LNCaP clone FGC (cell line): ENCODE measurements around the gene ADM2.
"Not testable (repeated sequence)": the region's sequence is repeated elsewhere in the genome, so short reads cannot be mapped to it uniquely, and the experiment has no call there.

ENCODE experiments used
- DNase-seq: peaks from one replicate; pipeline ENCODE4 v3.0.0-alpha.2; 2011; ENCODE audit warnings: low read depth
- H3K4me3 ChIP-seq: 2 replicates; pipeline ENCODE4 v1.5.1; 2011; ENCODE audit warnings: mild to moderate bottlenecking, low read depth, low read length, control low read depth
- TF ChIP-seq, protein P1 (sequence below): IDR thresholded peaks from 2 replicates; pipeline ENCODE4 v1.5.1; 2012; ENCODE audit warnings: mild to moderate bottlenecking; ENCODE audit not compliant: control insufficient read depth, insufficient read depth; ENCODE audit errors: extremely low read depth

The ADM2 gene

DNA sequence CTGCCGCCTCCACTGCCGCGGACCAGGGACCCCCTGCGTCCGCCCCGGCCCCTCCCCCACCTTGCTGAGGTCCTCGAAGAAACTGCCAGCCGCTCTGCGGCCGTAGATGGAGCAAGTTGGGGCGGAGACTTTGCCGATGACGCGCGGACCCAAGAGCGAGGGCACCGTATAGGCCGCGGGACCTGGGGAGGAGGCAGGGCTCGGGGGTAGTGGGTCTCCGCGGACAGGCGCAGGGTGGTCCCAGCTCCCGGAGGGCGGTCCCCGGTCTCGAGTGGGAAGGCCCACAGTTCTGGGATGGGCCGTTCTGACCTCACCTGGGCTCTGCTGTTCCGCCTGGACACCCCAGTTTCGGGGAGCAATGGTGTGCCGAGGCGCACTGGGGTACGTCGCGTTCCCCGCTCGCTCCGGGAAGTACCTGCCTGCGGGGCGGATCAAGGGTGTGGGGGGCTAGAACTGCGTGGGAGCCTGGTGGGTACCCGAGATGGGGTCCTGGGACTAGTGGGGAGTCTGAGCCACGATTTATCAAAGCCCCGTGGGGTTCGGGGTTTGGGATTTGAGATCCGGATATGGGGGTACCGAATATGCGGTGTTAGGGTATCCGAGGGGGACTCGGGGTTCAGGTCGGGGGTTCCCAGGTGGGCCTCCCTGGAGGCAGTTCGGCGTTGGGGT lies 49.7 kb downstream of the ADM2 start:
- TF ChIP-seq, protein P1, sequence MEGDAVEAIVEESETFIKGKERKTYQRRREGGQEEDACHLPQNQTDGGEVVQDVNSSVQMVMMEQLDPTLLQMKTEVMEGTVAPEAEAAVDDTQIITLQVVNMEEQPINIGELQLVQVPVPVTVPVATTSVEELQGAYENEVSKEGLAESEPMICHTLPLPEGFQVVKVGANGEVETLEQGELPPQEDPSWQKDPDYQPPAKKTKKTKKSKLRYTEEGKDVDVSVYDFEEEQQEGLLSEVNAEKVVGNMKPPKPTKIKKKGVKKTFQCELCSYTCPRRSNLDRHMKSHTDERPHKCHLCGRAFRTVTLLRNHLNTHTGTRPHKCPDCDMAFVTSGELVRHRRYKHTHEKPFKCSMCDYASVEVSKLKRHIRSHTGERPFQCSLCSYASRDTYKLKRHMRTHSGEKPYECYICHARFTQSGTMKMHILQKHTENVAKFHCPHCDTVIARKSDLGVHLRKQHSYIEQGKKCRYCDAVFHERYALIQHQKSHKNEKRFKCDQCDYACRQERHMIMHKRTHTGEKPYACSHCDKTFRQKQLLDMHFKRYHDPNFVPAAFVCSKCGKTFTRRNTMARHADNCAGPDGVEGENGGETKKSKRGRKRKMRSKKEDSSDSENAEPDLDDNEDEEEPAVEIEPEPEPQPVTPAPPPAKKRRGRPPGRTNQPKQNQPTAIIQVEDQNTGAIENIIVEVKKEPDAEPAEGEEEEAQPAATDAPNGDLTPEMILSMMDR, result no peak
- DNase-seq, result peak; percentile 65
- H3K4me3 ChIP-seq, result peak overlapping the region; percentile 78

DNA sequence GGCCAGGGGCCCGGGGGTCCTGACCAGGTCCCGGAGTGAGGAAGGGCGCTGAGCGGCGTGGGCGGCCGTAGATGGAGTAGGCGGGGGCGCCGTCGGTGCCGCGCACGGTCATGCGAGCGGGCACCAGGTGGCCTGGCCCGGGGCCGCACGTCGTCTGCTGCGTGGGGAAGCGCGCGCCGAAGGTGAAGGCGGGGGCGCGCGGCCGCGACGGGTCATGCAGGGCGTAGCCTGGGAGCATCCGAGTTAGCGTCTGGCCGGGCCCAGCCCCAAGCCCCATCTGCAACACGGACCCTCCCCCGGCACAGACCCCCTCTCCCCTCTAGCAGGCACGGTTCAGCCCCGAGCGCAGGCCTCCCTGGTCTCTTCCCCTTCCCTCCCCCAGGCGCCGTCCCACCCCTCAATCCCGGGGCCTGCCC lies 50.2 kb downstream of the ADM2 start:
- peak overlapping the region; percentile 78 for H3K4me3 ChIP-seq
- no peak for DNase-seq
- TF ChIP-seq, protein P1, result no peak

DNA sequence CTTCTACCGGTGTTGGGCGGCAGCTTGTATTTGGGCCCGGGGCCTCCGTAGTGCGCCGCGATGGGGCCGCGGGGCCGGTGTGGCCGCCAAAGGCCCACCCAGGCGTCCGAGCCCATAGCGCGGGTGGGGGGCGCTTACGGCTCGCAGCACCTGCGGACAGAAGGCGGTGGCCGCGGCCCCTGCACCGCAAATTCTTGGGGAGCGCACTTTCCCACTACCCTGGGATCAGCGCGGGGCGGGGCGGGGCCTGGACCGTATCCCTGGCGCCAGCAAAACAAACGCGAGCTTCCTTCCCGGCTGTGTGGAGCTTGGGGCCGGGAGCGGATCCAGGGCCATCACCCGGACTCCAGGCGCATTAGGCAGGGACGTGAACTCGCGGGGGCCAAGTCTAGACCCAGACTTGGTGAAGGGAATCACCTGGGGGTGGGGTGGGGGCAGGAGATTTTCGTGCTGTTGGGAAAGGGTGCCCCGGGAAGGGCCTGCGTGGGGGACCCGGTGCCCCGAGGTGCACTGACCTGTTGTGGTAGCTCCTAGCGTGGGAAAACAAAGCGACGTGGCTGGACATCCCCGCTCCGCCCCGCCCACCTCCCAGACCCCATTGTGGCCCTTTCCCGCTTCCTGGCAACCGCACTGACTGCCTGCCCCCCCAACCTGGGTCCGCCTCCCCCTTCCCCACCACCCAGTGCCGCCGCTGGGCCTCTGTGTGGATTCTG lies 50.8 kb downstream of the ADM2 start:
- TF ChIP-seq, protein P1, result no peak
- no peak for DNase-seq
- H3K4me3 ChIP-seq, result peak overlapping the region; percentile 78

DNA sequence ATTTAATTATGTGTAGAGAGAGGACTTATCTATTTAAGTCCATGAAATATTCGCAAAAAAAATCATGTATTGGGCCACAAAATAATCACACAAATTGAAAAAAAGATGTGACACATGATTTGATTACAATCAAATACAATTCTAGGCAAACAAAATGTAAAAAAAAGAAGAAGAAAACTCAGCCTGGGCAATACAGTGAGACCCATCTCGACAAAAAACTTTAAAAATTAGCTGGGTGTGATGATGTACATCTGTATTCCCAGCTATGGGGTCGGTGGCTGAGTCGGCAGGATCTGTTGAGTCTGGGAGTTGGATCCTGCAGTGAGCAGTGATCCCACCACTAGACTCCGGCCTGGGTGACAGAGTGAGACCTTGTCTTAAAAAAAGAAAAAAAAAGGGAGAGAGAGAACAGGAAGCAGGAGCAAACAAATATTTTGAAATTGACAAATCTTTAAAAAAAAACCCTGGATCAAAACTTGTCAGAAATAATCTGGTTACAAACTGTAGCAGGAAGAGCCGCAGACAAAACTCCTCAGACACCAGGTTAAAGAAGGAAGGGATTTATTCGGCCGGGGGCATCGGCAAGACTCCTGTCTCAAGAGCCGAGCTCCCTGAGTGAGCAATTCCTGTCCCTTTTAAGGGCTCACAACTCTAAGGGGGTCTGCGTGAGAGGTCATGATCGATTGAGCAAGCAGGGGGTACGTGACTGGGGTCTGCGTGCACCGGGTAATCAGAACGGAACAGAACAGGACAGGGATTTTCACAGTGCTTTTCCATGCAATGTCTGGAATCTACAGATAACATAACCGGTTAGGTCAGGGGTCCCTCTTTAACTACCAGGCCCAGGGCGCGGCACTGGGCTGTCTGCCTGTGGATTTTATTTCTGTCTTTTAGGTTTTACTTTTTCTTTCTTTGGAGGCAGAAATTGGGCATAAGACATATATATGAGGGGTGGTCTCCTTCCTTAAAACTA lies 51.8 kb downstream of the ADM2 start:
- DNase-seq, result no peak
- no peak overlapping the region for H3K4me3 ChIP-seq
- TF ChIP-seq, protein P1, result no peak

DNA sequence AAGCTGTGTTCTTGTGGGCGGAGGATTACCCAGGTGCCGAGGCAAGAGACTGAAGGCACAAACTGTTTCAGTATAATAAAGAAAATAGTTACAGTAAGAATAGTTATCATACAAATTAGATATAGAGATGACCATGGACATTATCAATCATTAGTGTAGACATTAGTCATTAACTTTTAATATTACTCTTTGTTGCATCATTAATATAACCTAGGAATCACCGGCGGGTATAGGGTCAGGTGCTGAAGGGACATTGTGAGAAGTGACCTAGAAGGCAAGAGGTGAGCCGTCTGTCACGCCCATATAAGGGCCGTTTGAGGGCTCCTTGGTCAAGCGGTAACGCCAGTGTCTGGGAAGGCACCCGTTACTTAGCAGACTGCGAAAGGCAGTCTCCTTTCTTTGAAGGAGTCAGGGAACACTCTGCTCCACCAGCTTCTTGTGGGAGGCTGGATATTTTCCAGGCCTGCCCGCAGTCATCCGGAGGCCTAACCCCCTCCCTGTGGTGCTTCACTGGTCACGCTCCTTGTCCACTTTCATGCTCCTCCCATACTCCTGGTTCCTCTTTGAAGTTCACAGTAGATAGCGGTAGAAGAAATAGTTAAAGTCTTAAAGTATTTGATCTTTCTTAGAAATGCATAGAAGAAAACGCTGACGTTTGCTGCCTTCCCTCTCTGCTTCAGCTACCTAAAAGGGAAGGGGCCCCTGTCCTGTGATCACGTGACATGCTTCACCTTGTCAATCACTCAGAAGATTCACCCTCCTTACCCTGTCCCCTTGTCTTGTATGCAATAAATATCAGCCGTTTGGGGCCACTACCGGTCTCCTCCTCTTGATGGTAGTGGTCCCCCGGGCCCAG lies 52.7 kb downstream of the ADM2 start:
- not testable (repeated sequence) for H3K4me3 ChIP-seq, DNase-seq

DNA sequence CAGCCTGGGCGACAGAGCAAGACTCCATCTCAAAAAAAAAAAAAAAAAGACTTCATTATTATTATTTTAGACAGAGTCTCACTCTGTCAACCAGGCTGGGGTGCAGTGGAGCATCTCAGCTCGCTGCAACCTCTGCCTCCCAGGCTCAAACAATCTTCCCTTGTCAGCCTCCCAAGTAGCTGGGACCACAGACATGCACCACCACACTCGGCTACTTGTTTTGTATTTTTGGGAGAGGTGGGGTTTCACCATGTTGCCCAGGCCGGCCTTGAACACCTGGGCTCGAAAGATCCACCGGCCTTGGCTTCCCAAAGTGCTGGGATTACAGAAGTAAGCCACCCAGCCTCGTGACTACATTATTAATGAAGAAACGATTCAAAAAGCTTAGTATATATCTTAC lies 53.8 kb downstream of the ADM2 start:
- TF ChIP-seq, protein P1, result no peak
- no peak for DNase-seq
- H3K4me3 ChIP-seq, result no peak overlapping the region
